ENCODE measurements around the gene ZFYVE26.

Gene ZFYVE26

DNA sequence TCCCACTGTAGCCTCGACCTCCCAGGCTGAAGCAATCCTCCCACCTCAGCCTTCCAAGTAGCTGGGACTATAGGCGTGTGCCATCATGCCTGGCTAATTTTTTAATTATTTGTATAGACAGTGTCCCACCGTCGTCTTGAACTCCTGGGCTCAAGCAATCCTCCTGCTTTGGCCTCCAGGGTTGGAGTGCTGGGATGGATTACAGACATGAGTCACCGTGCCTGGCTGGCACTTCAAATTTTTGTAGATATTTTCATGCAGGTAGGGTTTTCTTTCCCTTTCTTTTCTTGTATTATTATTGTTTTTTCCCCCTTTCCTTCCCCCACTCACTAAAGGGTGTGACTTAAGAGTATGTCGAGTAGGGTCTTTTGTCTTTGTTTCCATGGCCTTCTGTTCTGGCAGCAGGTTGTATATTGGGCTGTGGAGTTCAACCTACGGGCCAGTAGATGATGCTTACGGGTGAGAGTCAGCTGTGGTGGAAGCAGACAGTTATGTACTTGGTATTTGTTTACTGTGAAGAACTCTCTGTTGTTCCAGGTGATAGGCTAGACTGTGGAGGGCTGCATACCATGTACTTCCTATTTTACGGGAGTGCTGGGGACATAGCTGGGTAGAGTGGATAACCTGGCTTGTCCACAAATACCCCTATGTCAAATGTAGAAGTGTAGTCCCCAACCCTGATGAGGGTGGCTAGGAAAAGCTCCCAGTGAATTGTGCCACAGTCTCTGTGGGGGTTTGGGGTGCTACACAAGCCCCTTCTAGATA is 33.9 kb upstream of the ZFYVE26 start:
- Histone ChIP-seq H3K79me2 (ENCODE audit: low read length) (peaks cover 19% of the 10 kb centered on the region; the same call in 1 of the 2 replicates), H3K4me2 (ENCODE audit: low read length) (no peak overlapping the region), H3K4me1 (ENCODE audit: low read length) (peaks cover 46% of the 10 kb centered on the region), H3K27ac (ENCODE audit: low read length) (no peak overlapping the region), H3K27me3 (ENCODE audit: low read depth, low read length) (no peaks in the 10 kb centered on the region), H3K9me3 (ENCODE audit: insufficient read depth, low read length) (no peaks in the 10 kb centered on the region), H4K20me1 (ENCODE audit: insufficient read depth, low read length) (no peaks in the 10 kb centered on the region), H3K4me3 (ENCODE audit: low read length) (no peak overlapping the region), H3K36me3 (replicated peaks; ENCODE audit: low read depth, low read length) (peaks cover 6% of the 10 kb centered on the region), H2AFZ (ENCODE audit: low read depth, low read length) (no peak overlapping the region), H3K9ac (ENCODE audit: low read length) (no peak overlapping the region)
- no peak for TF ChIP-seq EZH2phosphoT487 (IDR thresholded peaks at IDR 0.05; ENCODE audit: low read depth)
- TF ChIP-seq, protein P1, sequence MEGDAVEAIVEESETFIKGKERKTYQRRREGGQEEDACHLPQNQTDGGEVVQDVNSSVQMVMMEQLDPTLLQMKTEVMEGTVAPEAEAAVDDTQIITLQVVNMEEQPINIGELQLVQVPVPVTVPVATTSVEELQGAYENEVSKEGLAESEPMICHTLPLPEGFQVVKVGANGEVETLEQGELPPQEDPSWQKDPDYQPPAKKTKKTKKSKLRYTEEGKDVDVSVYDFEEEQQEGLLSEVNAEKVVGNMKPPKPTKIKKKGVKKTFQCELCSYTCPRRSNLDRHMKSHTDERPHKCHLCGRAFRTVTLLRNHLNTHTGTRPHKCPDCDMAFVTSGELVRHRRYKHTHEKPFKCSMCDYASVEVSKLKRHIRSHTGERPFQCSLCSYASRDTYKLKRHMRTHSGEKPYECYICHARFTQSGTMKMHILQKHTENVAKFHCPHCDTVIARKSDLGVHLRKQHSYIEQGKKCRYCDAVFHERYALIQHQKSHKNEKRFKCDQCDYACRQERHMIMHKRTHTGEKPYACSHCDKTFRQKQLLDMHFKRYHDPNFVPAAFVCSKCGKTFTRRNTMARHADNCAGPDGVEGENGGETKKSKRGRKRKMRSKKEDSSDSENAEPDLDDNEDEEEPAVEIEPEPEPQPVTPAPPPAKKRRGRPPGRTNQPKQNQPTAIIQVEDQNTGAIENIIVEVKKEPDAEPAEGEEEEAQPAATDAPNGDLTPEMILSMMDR (IDR thresholded peaks at IDR 0.05; ENCODE audit: low read depth, low read length) = no peak

DNA sequence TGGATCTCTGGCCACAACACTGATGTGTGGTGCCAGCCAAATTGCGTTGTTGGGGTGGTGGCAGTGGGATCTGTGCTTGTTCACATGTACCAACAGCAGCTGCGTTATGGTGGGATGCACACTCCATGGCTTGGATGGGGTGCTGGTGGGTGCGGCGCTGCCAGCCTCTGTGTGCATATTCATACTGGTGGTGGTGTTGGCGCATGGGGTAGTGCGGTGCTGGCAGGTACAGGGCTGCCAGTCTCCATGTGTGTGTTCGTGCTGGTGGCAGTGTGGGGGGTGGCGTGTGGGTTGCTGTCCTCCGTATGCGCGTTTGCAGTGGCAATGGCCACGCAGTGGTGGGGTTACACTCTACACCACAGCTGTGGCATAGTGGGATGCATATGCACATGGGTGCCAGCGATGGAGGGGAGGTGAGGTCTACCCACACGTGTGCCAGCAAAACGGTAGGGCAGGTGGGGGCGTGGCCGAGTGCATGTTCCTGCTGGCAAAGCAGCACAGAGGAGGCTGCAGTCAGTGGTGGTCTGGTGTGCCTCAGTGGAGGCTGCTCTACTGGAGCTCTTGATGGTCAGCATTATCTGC is 29.7 kb upstream of the ZFYVE26 start:
- no peak for TF ChIP-seq EZH2phosphoT487 (IDR thresholded peaks at IDR 0.05; ENCODE audit: low read depth)
- TF ChIP-seq, protein P1 (IDR thresholded peaks at IDR 0.05; ENCODE audit: low read depth, low read length) = no peak
- Histone ChIP-seq H3K9me3 (ENCODE audit: insufficient read depth, low read length) (no peaks in the 10 kb centered on the region), H3K36me3 (replicated peaks; ENCODE audit: low read depth, low read length) (peaks cover 6% of the 10 kb centered on the region), H2AFZ (ENCODE audit: low read depth, low read length) (no peak overlapping the region), H3K4me1 (ENCODE audit: low read length) (peaks cover 10% of the 10 kb centered on the region), H3K4me2 (ENCODE audit: low read length) (no peak overlapping the region), H3K27ac (ENCODE audit: low read length) (no peak overlapping the region), H3K9ac (ENCODE audit: low read length) (no peak overlapping the region), H3K4me3 (ENCODE audit: low read length) (no peak overlapping the region), H4K20me1 (ENCODE audit: insufficient read depth, low read length) (no peaks in the 10 kb centered on the region), H3K27me3 (ENCODE audit: low read depth, low read length) (no peaks in the 10 kb centered on the region), H3K79me2 (ENCODE audit: low read length) (peaks cover 19% of the 10 kb centered on the region; the same call in 1 of the 2 replicates)

DNA sequence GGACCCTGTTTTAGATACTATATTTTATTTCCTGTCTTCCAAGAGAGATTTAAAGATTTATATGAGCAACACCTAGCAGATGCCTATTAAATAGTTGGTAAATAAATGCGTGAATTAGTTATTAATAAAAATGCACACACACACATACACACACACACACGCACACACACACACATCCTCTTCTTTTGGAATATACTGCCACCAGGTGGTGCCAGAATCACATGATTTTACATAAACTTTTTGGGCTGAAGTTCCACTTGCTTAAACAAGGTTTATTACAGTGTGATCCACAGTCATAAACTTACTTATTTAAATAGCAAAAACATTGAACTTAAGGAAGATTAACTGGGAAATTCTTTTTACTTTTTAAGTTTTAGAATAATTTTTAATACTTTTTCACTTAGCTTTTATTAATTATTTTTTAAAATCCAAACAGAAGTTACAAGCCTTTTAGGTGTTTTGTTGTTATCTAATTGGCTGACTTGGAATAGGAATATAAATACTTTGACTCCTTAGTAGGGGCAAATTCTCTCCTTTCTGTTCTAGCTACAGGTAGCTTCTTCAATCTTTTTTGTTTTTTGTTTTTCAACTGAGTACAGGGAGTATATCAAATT is 20.7 kb upstream of the ZFYVE26 start:
- H4K20me1 ChIP-seq (ENCODE audit: insufficient read depth, low read length) = no peaks in the 10 kb centered on the region
- H3K4me1 ChIP-seq (ENCODE audit: low read length) = no peaks in the 10 kb centered on the region; the same call in 1 of the 2 replicates
- no peak for TF ChIP-seq EZH2phosphoT487 (IDR thresholded peaks at IDR 0.05; ENCODE audit: low read depth)
- TF ChIP-seq, protein P1 (IDR thresholded peaks at IDR 0.05; ENCODE audit: low read depth, low read length) = peak; percentile 83
- H3K9ac ChIP-seq (ENCODE audit: low read length) = no peak overlapping the region
- no peaks in the 10 kb centered on the region for H3K9me3 ChIP-seq (ENCODE audit: insufficient read depth, low read length)
- H3K4me3 ChIP-seq (ENCODE audit: low read length) = no peak overlapping the region
- H3K27me3 ChIP-seq (ENCODE audit: low read depth, low read length) = no peaks in the 10 kb centered on the region
- peaks cover 3% of the 10 kb centered on the region for H3K36me3 ChIP-seq (replicated peaks; ENCODE audit: low read depth, low read length)
- H2AFZ ChIP-seq (ENCODE audit: low read depth, low read length) = no peak overlapping the region
- no peak overlapping the region for H3K4me2 ChIP-seq (ENCODE audit: low read length)
- H3K79me2 ChIP-seq (ENCODE audit: low read length) = no peaks in the 10 kb centered on the region
- no peak overlapping the region for H3K27ac ChIP-seq (ENCODE audit: low read length)

DNA sequence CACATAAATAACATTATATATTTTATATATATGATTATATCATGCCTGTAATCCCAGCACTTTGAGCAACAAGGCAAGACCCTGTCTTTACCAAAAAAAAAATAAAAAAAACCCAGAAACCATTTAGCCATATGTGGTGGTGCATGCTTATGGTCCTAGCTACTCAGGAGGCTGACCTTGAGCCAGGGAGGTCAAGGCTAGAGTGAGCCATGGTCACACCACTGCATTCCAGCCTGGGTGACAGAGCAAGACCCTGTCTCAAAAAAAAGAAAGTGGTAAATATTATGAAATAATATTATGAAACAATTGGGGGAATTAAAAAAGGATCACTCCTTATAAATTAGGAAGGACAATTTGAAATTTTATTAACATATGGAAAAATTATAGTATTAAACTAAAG is 19.2 kb upstream of the ZFYVE26 start:
- Histone ChIP-seq H3K79me2 (ENCODE audit: low read length) (no peaks in the 10 kb centered on the region), H3K27me3 (ENCODE audit: low read depth, low read length) (no peaks in the 10 kb centered on the region), H3K4me1 (ENCODE audit: low read length) (no peaks in the 10 kb centered on the region), H3K4me2 (ENCODE audit: low read length) (no peak overlapping the region), H2AFZ (ENCODE audit: low read depth, low read length) (no peak overlapping the region), H3K9me3 (ENCODE audit: insufficient read depth, low read length) (no peaks in the 10 kb centered on the region), H3K36me3 (replicated peaks; ENCODE audit: low read depth, low read length) (peaks cover 3% of the 10 kb centered on the region), H4K20me1 (ENCODE audit: insufficient read depth, low read length) (no peaks in the 10 kb centered on the region), H3K9ac (ENCODE audit: low read length) (no peak overlapping the region), H3K4me3 (ENCODE audit: low read length) (no peak overlapping the region), H3K27ac (ENCODE audit: low read length) (no peak overlapping the region)
- TF ChIP-seq, protein P1 (IDR thresholded peaks at IDR 0.05; ENCODE audit: low read depth, low read length) = no peak
- no peak for TF ChIP-seq EZH2phosphoT487 (IDR thresholded peaks at IDR 0.05; ENCODE audit: low read depth)
